ENCODE measurements around the gene SPDYE11.
"Not testable (repeated sequence)": the region's sequence is repeated elsewhere in the genome, so short reads cannot be mapped to it uniquely, and the experiment has no call there.

The SPDYE11 gene

GRCh38 chr7:73057811-73058210 lies at the start of gene SPDYE11:
SPDYE11 (minus strand) TSS chr7:73057911; CDS start chr7:73056111, 1,800 bp downstream.
- not testable (repeated sequence) for DNase-seq

DNA sequence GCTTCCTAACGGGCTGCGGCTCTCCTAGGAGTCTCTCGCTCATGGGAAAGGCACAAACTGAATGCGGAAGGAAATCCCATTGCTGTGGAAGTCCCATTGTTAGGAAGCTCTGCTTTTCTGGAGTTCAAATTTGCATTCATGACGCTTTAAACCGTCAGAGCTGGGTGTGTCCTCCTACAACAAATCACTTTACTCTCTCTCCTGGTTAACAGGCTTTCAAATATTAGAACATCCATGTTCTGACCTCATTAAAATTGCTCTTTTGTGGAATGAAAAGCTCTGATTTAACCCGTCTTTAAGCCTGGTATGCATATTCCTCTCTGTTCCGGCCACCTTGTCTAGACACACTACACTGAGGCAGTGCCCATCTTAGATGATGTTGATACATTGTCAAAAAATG lies 28.2 kb upstream of the SPDYE11 start, which contains the start of gene SPDYE9:
Gene SPDYE9 (minus strand): TSS at position 101 of the 400 bp plus-strand sequence. CDS start 1,800 bp downstream, outside the sequence.
- DNase-seq = not testable (repeated sequence)

GRCh38 chr7:73029666-73030065 lies 28.0 kb downstream of the SPDYE11 start, which contains the start of gene SPDYE8:
SPDYE8 (minus strand) TSS chr7:73029766; CDS start chr7:73027966, 1,800 bp downstream.
- not testable (repeated sequence) for DNase-seq

GRCh38 chr7:73006491-73006890 lies 51.2 kb downstream of the SPDYE11 start:
- peak; percentile 62 for DNase-seq

GRCh38 chr7:73005693-73006447 lies 51.8 kb downstream of the SPDYE11 start:
- peak; percentile 96 for DNase-seq

- peak; percentile 93 for DNase-seq
Observed at GRCh38 chr7:73005356-73005692, 52.4 kb downstream of the SPDYE11 start.

GRCh38 chr7:72997887-72998468 lies 59.7 kb downstream of the SPDYE11 start:
- not testable (repeated sequence) for DNase-seq
